KOPT-K1 (cell line): Measurements from ENCODE around the gene GOLPH3.
"Not testable (repeated sequence)": the region's sequence is repeated elsewhere in the genome, so short reads cannot be mapped to it uniquely, and the experiment has no call there.

Experiments
- H3K27ac ChIP-seq: fragments of 200-600 bp; sonication (generic); 2 replicates; pipeline ENCODE4 v1.5.1; 2016; ENCODE audit warnings: antibody characterized with exemption, mild to moderate bottlenecking, low read depth, low read length; ENCODE audit not compliant: poor library complexity, severe bottlenecking
- H3K36me3 ChIP-seq: fragments of 200-600 bp; sonication (generic); 2 replicates; pipeline ENCODE4 v1.5.1; 2017; ENCODE audit warnings: antibody characterized with exemption, mild to moderate bottlenecking, low read length, moderate library complexity; ENCODE audit not compliant: insufficient read depth
- H3K9me3 ChIP-seq: fragments of 200-600 bp; sonication (generic); 2 replicates; pipeline ENCODE4 v1.5.1; 2017; ENCODE audit warnings: antibody characterized with exemption, low read length, mild to moderate bottlenecking; ENCODE audit not compliant: insufficient read depth, poor library complexity, severe bottlenecking

GOLPH3 gene

GRCh38 chr5:32131604-32132003 is 42.5 kb downstream of the GOLPH3 start:
- Histone ChIP-seq H3K9me3 (no peaks in the 10 kb centered on the region), H3K36me3 (peaks cover 85% of the 10 kb centered on the region), H3K27ac (no peak overlapping the region)

GRCh38 chr5:32130865-32131264 is 43.3 kb downstream of the GOLPH3 start:
- Histone ChIP-seq H3K36me3 (peaks cover 85% of the 10 kb centered on the region), H3K9me3 (no peaks in the 10 kb centered on the region), H3K27ac (no peak overlapping the region)

GRCh38 chr5:32129074-32129598 is 45.0 kb downstream of the GOLPH3 start:
- peaks cover 85% of the 10 kb centered on the region for H3K36me3 ChIP-seq
- no peak overlapping the region for H3K27ac ChIP-seq

GRCh38 chr5:32127711-32128110 is 46.4 kb downstream of the GOLPH3 start:
- H3K36me3 ChIP-seq: peaks cover 87% of the 10 kb centered on the region
- no peak overlapping the region for H3K27ac ChIP-seq
- no peaks in the 10 kb centered on the region for H3K9me3 ChIP-seq

More at GRCh38 chr5:32129074-32129598, 45.0 kb downstream of the GOLPH3 start:
- no peaks in the 10 kb centered on the region for H3K9me3 ChIP-seq

- Histone ChIP-seq H3K36me3 (peaks cover 92% of the 10 kb centered on the region), H3K27ac (no peak overlapping the region), H3K9me3 (no peaks in the 10 kb centered on the region)
Observed at GRCh38 chr5:32126691-32127090, 47.4 kb downstream of the GOLPH3 start.

GRCh38 chr5:32123889-32124676 is 50.0 kb downstream of the GOLPH3 start:
- Histone ChIP-seq H3K36me3 (peaks cover 91% of the 10 kb centered on the region), H3K9me3 (no peaks in the 10 kb centered on the region), H3K27ac (no peak overlapping the region)

- no peaks in the 10 kb centered on the region for H3K9me3 ChIP-seq
- H3K27ac ChIP-seq: no peak overlapping the region
- peaks cover 87% of the 10 kb centered on the region for H3K36me3 ChIP-seq
Observed at GRCh38 chr5:32123058-32123805, 50.9 kb downstream of the GOLPH3 start.

- not testable (repeated sequence) for H3K27ac ChIP-seq, H3K9me3 ChIP-seq
- peaks cover 69% of the 10 kb centered on the region for H3K36me3 ChIP-seq
Observed at GRCh38 chr5:32118922-32119321, 55.2 kb downstream of the GOLPH3 start.

- Histone ChIP-seq H3K27ac (no peak overlapping the region), H3K36me3 (peaks cover 62% of the 10 kb centered on the region), H3K9me3 (no peaks in the 10 kb centered on the region)
Observed at GRCh38 chr5:32116574-32117313, 57.4 kb downstream of the GOLPH3 start.

- Histone ChIP-seq H3K9me3 (no peaks in the 10 kb centered on the region), H3K36me3 (peaks cover 62% of the 10 kb centered on the region), H3K27ac (no peak overlapping the region)
Observed at GRCh38 chr5:32115985-32116384, 58.1 kb downstream of the GOLPH3 start.

- Histone ChIP-seq H3K36me3 (peaks cover 72% of the 10 kb centered on the region), H3K9me3 (no peaks in the 10 kb centered on the region), H3K27ac (no peak overlapping the region)
Observed at GRCh38 chr5:32110111-32110696, 63.9 kb downstream of the GOLPH3 start.

- Histone ChIP-seq H3K27ac (no peak overlapping the region), H3K9me3 (no peaks in the 10 kb centered on the region), H3K36me3 (peaks cover 78% of the 10 kb centered on the region)
Observed at GRCh38 chr5:32109236-32109635, 64.9 kb downstream of the GOLPH3 start.

GRCh38 chr5:32108167-32108566 is 66.0 kb downstream of the GOLPH3 start:
- Histone ChIP-seq H3K36me3 (peaks cover 84% of the 10 kb centered on the region), H3K27ac (no peak overlapping the region), H3K9me3 (no peaks in the 10 kb centered on the region)

GRCh38 chr5:32107291-32107690 is 66.8 kb downstream of the GOLPH3 start:
- Histone ChIP-seq H3K27ac (no peak overlapping the region), H3K9me3 (no peaks in the 10 kb centered on the region), H3K36me3 (peaks cover 86% of the 10 kb centered on the region)

GRCh38 chr5:32103521-32103920 is 70.6 kb downstream of the GOLPH3 start:
- H3K9me3 ChIP-seq: no peaks in the 10 kb centered on the region
- no peak overlapping the region for H3K27ac ChIP-seq
- peaks cover 85% of the 10 kb centered on the region for H3K36me3 ChIP-seq
